Dermis microvascular lymphatic vessel endothelial cell (primary cell): ENCODE results near the gene TMCC2. TPM values are rescaled to one million over a fixed set of nuclear protein-coding genes. Genes with fewer than 3 reads are reported as not detected.
"Not testable (repeated sequence)": the region's sequence is repeated elsewhere in the genome, so short reads cannot be mapped to it uniquely, and the experiment has no call there.

Source experiments
- DNase-seq, 2 donors: peaks; one replicate each; pipeline versions ENCODE4 v3.0.0 to v3.0.0-alpha.2; 2010; ENCODE audit warnings: low read depth in 2 of 2
- total RNA-seq: library from RNA; depleted of rRNA; stranded (reverse); fragments of >200 nt; gene quantifications from 2 replicates; pipeline ENCODE4 v1.2.1, GENCODE V29; 2014

TMCC2 gene
- total RNA-seq, 1 donor from 2014 or later, result 0.77 TPM

GRCh38 chr1:205214756-205215155, 13.0 kb upstream of the TMCC2 start:
- DNase-seq, result no peak

- DNase-seq, result no peak
Measured at GRCh38 chr1:205216588-205216987, 11.2 kb upstream of the TMCC2 start.

GRCh38 chr1:205217418-205217817, 10.3 kb upstream of the TMCC2 start:
- DNase-seq, result no peak

- no peak for DNase-seq
Measured at GRCh38 chr1:205220421-205220820, 7.3 kb upstream of the TMCC2 start.

- DNase-seq, result no peak
Measured at GRCh38 chr1:205224736-205225135, 3.0 kb upstream of the TMCC2 start.

- no peak for DNase-seq
Measured at GRCh38 chr1:205225901-205226765, 1.6 kb upstream of the TMCC2 start.

- DNase-seq, result peak in 1 of 2 donors; percentile 25
Measured at GRCh38 chr1:205226868-205227583, 720 bp upstream of the TMCC2 start.

GRCh38 chr1:205228093-205228521, 361 bp downstream of the TMCC2 start:
- DNase-seq, result no peak

GRCh38 chr1:205229399-205229871, 1.7 kb downstream of the TMCC2 start:
- peak; percentile 1 to 45 for DNase-seq

- no peak for DNase-seq
Measured at GRCh38 chr1:205229916-205230700, 2.4 kb downstream of the TMCC2 start.

GRCh38 chr1:205230982-205231381, 3.2 kb downstream of the TMCC2 start:
- no peak for DNase-seq

GRCh38 chr1:205232127-205232820, 4.5 kb downstream of the TMCC2 start:
- no peak for DNase-seq

GRCh38 chr1:205232945-205233397, 5.2 kb downstream of the TMCC2 start:
- DNase-seq, result no peak

GRCh38 chr1:205233986-205234385, 6.2 kb downstream of the TMCC2 start:
- not testable (repeated sequence) for DNase-seq

GRCh38 chr1:205235951-205236350, 8.2 kb downstream of the TMCC2 start:
- no peak for DNase-seq

GRCh38 chr1:205236526-205236925, 8.8 kb downstream of the TMCC2 start:
- DNase-seq, result no peak

- no peak for DNase-seq
Measured at GRCh38 chr1:205236951-205237475, 9.3 kb downstream of the TMCC2 start.

- no peak for DNase-seq
Measured at GRCh38 chr1:205237526-205238484, 10.1 kb downstream of the TMCC2 start.

- no peak for DNase-seq
Measured at GRCh38 chr1:205239078-205239477, 11.3 kb downstream of the TMCC2 start.

GRCh38 chr1:205240118-205240517, 12.4 kb downstream of the TMCC2 start:
- DNase-seq, result no peak
